RWPE2 (cell line): ENCODE results near the gene SDHA.

Experiments
- ATAC-seq: fragments of 200-7000 bp; cut with Tn5 transposase; 3 replicates; pipeline ENCODE4 v1.9.1; 2021; ENCODE audit warnings: low read depth
- DNase-seq: peaks from one replicate; pipeline ENCODE4 v3.0.0-alpha.2; 2020; ENCODE audit warnings: low spot score
- H3K27ac ChIP-seq: fragments of 450-650 bp; 2 replicates; pipeline ENCODE4 v1.5.1; 2017; ENCODE audit warnings: mild to moderate bottlenecking; ENCODE audit not compliant: poor library complexity, severe bottlenecking
- H3K27me3 ChIP-seq: fragments of 250-450 bp; sonication (Bioruptor Pico); 2 replicates; pipeline ENCODE4 v1.5.1; 2021; ENCODE audit warnings: mild to moderate bottlenecking, moderate library complexity; ENCODE audit not compliant: insufficient read depth, poor library complexity, severe bottlenecking
- H3K36me3 ChIP-seq: fragments of 250-450 bp; sonication (Bioruptor Pico); 2 replicates; pipeline ENCODE4 v1.5.1; 2020; ENCODE audit warnings: low read depth, mild to moderate bottlenecking, moderate library complexity
- H3K4me1 ChIP-seq: fragments of 250-450 bp; sonication (Bioruptor Pico); 2 replicates; pipeline ENCODE4 v1.5.1; 2021; ENCODE audit warnings: mild to moderate bottlenecking, moderate library complexity; ENCODE audit not compliant: insufficient read depth, poor library complexity, severe bottlenecking
- H3K4me3 ChIP-seq: fragments of 250-450 bp; sonication (Bioruptor Pico); 2 replicates; pipeline ENCODE4 v1.5.1; 2021; ENCODE audit warnings: mild to moderate bottlenecking, moderate library complexity; ENCODE audit not compliant: severe bottlenecking
- H3K9me3 ChIP-seq: fragments of 250-450 bp; sonication (Bioruptor Pico); 2 replicates; pipeline ENCODE4 v1.5.1; 2021; ENCODE audit warnings: mild to moderate bottlenecking, moderate library complexity; ENCODE audit not compliant: severe bottlenecking
- TF ChIP-seq, protein P1 (sequence below): fragments of 450-650 bp; IDR thresholded peaks from one replicate; pipeline ENCODE4 v1.5.1; 2017; ENCODE audit warnings: mild to moderate bottlenecking, moderate library complexity; ENCODE audit not compliant: poor library complexity, severe bottlenecking

SDHA gene

DNA sequence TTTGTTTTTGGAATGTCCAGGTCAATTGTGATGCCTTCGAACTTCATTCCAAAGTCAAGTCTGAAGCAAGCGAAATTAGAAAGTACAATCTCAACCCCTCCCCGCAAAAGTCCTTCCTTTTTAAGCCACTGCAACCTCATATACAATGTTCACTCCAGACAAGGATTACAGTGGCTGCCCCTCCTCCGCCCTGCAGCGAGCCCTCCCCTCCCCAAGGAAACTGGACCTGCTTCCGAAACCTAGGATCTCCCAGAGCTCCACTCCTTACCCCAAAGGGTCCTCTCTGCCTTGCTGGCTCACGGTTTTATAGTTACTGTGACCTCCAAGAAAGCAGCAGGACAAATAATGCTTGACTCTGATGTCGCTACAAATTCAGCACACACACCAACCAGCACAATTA is 16.4 kb upstream of the SDHA start:
- H3K36me3 ChIP-seq: peaks cover 26% of the 10 kb centered on the region
- no peaks in the 10 kb centered on the region for H3K4me1 ChIP-seq

GRCh38 chr5:203246-203930 is 14.7 kb upstream of the SDHA start:
- peaks cover 26% of the 10 kb centered on the region for H3K36me3 ChIP-seq
- no peak overlapping the region for H3K27ac ChIP-seq
- H3K27me3 ChIP-seq: no peaks in the 10 kb centered on the region
- TF ChIP-seq, protein P1, sequence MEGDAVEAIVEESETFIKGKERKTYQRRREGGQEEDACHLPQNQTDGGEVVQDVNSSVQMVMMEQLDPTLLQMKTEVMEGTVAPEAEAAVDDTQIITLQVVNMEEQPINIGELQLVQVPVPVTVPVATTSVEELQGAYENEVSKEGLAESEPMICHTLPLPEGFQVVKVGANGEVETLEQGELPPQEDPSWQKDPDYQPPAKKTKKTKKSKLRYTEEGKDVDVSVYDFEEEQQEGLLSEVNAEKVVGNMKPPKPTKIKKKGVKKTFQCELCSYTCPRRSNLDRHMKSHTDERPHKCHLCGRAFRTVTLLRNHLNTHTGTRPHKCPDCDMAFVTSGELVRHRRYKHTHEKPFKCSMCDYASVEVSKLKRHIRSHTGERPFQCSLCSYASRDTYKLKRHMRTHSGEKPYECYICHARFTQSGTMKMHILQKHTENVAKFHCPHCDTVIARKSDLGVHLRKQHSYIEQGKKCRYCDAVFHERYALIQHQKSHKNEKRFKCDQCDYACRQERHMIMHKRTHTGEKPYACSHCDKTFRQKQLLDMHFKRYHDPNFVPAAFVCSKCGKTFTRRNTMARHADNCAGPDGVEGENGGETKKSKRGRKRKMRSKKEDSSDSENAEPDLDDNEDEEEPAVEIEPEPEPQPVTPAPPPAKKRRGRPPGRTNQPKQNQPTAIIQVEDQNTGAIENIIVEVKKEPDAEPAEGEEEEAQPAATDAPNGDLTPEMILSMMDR: no peak
- H3K4me1 ChIP-seq: no peaks in the 10 kb centered on the region
- no peak for ATAC-seq
- no peaks in the 10 kb centered on the region for H3K9me3 ChIP-seq
- DNase-seq: no peak
- no peak overlapping the region for H3K4me3 ChIP-seq

More for the DNA sequence above, 16.4 kb upstream of the SDHA start:
- no peaks in the 10 kb centered on the region for H3K27me3 ChIP-seq
- no peak overlapping the region for H3K4me3 ChIP-seq
- ATAC-seq (no peak), DNase-seq (no peak)
- TF ChIP-seq, protein P1: no peak
- no peaks in the 10 kb centered on the region for H3K9me3 ChIP-seq
- no peak overlapping the region for H3K27ac ChIP-seq

DNA sequence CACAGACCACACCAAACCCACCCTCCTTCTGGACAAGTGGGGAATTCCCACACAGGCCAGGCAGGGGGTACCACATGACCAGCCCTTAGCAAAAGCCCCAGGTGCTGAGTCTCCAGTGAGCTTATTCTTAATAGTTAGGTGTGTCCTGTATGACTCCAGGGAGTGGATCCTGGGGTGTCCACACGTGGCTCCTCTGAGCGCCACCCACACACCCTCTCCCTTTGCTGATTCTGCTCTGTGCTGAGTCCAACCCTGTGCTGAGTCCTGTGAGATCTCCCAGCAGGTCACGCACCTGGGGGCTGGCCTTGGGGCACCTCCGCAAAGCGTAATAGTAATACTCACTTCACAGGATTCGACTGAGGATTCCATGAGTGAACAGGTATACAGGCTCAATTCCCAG is 14.1 kb upstream of the SDHA start:
- H3K36me3 ChIP-seq: peaks cover 26% of the 10 kb centered on the region
- ATAC-seq: no peak
- no peaks in the 10 kb centered on the region for H3K9me3 ChIP-seq
- H3K27me3 ChIP-seq: no peaks in the 10 kb centered on the region
- no peak overlapping the region for H3K27ac ChIP-seq
- no peak for DNase-seq
- TF ChIP-seq, protein P1: no peak
- no peaks in the 10 kb centered on the region for H3K4me1 ChIP-seq
- no peak overlapping the region for H3K4me3 ChIP-seq

DNA sequence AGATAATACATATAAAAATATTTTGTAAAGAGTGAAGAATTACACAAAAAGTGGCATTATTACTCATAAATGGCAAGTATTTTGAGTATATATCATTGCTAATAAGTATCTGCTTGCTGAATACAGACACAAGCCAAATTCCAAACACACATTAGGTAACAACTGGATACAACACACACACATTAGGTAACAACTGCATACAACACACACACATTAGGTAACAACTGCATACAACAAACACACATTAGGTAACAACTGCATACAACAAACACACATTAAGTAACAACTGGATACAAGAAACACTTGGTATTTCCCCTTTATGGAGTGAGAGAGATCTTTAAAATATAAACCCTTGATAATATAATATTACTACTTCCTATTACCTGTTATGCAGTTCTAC is 13.7 kb upstream of the SDHA start:
- Histone ChIP-seq H3K4me1 (no peaks in the 10 kb centered on the region), H3K9me3 (no peaks in the 10 kb centered on the region), H3K27me3 (no peaks in the 10 kb centered on the region), H3K4me3 (no peak overlapping the region), H3K27ac (no peak overlapping the region), H3K36me3 (peaks cover 26% of the 10 kb centered on the region)
- DNase-seq: no peak
- TF ChIP-seq, protein P1: no peak
- ATAC-seq: no peak

GRCh38 chr5:204966-205670 is 13.0 kb upstream of the SDHA start:
- Histone ChIP-seq H3K36me3 (peaks cover 26% of the 10 kb centered on the region), H3K4me1 (no peaks in the 10 kb centered on the region), H3K27ac (no peak overlapping the region), H3K9me3 (no peaks in the 10 kb centered on the region), H3K4me3 (no peak overlapping the region), H3K27me3 (no peaks in the 10 kb centered on the region)
- no peak for DNase-seq
- TF ChIP-seq, protein P1: no peak
- ATAC-seq: no peak
